Right cardiac atrium (tissue), 5 donors: ENCODE measurements around the gene LGR6. TPM values are rescaled to one million over a fixed set of nuclear protein-coding genes. Genes with fewer than 3 reads are reported as not detected.

ENCODE experiments used
- ATAC-seq, 2 donors: fragments of 200-7000 bp; cut with Tn5 transposase; one replicate each; pipeline versions ENCODE4 v1.8.0 to v1.9.1; 2020; ENCODE audit warnings: moderate library complexity in 2 of 2, mild to moderate bottlenecking in 1 of 2
- DNase-seq, 3 donors: peaks; one replicate each; pipeline ENCODE4 v3.0.0-alpha.2; 2020
- H3K27ac ChIP-seq: one replicate; pipeline ENCODE4 v1.5.1; 2013; ENCODE audit warnings: mild to moderate bottlenecking, low read length, control low read depth, moderate library complexity
- H3K27me3 ChIP-seq: one replicate; pipeline ENCODE4 v1.6.1; 2013; ENCODE audit not compliant: control insufficient read depth, insufficient read depth
- H3K4me1 ChIP-seq: one replicate; pipeline ENCODE4 v1.6.1; 2013; ENCODE audit warnings: low read length; ENCODE audit not compliant: control insufficient read depth, insufficient read depth
- H3K4me3 ChIP-seq: one replicate; pipeline ENCODE4 v1.5.1; 2013; ENCODE audit warnings: low read length, control low read depth
- H3K9me3 ChIP-seq: one replicate; pipeline ENCODE4 v1.6.1; 2013; ENCODE audit warnings: low read length; ENCODE audit not compliant: control insufficient read depth
- WGBS: extraction: QIAGEN DNeasy Blood & Tissue Kit; methylation state at CpG from one replicate; pipeline ENCODE4 v1.1.7; 2013; 5-methylcytosine and 5-hydroxymethylcytosine counted together
- intact Hi-C, 4 donors: fragments of 100-400 bp; cut with DNase I; formaldehyde crosslinking; loops; one replicate each; pipeline versions ENCODE4 v1.11.0 to v1.14.0; 2022 to 2023
- polyA plus RNA-seq: library from polyadenylated mRNA; stranded (reverse); fragments of 200-250 nt; gene quantifications from one replicate; pipeline ENCODE4 v1.2.3, GENCODE V29; 2013
- total RNA-seq, 4 donors: library from RNA; stranded (reverse); fragmentation: NEBNext Ultra II Directional; extraction: Animal tissue kit (Norgen Biotek cat#: 25700); gene quantifications; one replicate each; pipeline ENCODE4 v1.2.1, GENCODE V29; 2021
- donor health status: healthy with polysubstance abuse.
- donor health status: DM: no; HTN: yes; CAD: no.
- donor health status: DM: no; HTN: no; CAD: no.
- donor health status: DM: no; HTN: yes; CAD: no; lungs with severe emphysema.
- donor health status: DM: yes; HTN: yes; CAD: no.

Gene LGR6
- total and polyA plus RNA-seq, 5 donors = 22.4 to 52.7 (median 29.0) TPM

DNA sequence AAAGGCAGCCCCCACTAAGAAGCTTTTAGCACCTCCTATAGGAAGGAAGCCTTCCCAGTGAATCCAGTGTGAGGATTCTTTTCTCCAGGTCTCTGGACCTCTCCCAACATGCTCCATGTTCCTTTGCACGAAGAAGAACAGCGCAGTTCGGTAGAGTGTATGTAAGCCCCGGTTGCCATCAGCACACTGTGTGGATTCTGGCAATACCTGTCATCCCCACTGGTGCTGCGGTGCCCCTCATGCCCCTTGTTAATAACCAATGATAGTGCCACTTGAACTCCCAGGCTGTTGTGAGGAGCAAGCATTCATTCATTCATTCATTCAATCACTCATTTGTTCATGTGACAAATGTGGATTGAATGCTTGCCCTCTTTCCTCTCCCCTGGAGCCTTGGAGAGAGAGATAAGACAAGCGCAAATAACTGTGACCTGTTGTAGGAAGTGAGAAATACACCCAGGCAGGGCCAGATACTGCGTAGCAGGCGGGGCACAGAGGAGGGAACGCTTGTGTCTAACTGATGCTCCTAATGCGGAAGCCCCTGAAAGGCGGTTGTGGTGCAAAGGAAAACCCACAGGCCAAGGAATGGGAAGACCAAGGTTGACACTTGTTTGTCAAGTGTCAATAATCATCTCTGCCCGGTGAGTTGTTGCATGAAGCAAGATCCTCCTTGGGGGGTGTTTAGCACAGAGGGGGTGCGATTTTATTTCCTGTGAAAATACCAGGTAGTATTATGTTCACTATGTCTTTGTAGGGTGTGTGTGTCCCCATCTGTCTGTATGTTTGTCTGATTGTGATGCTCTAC lies 9.8 kb downstream of the LGR6 start:
- 48% methylated on average over 13 of the region's 13 CpGs for WGBS
- Histone ChIP-seq H3K27me3 (no peaks in the 10 kb centered on the region), H3K27ac (peak overlapping the region; percentile 89), H3K9me3 (no peaks in the 10 kb centered on the region), H3K4me3 (no peak overlapping the region), H3K4me1 (no peaks in the 10 kb centered on the region)
- no peak for ATAC-seq
- intact Hi-C loops = no loop called here
- no peak for DNase-seq

DNA sequence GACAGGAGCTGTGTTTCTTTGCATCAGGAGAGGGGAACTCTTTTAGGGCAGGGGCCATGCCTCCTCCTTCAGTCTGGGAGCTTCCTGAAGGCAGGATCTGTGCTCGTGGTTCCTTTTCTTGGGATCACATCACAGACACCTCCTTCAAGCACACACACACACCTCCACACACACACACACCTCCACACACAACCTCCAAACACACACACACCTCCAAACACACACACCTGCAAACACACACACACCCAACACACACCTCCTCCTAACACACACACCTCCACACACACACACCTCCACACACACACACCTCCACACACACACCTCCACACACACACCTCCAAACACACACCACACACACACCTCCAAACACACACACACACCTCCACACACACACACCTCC lies 10.5 kb downstream of the LGR6 start:
- Histone ChIP-seq H3K27me3 (no peaks in the 10 kb centered on the region), H3K9me3 (no peaks in the 10 kb centered on the region), H3K4me1 (no peaks in the 10 kb centered on the region), H3K4me3 (no peak overlapping the region), H3K27ac (peak overlapping the region; percentile 89)
- WGBS = 21% methylated on average over 1 of the region's 1 CpG
- DNase-seq (no peak), ATAC-seq (no peak)
- intact Hi-C loops = no loop called here

DNA sequence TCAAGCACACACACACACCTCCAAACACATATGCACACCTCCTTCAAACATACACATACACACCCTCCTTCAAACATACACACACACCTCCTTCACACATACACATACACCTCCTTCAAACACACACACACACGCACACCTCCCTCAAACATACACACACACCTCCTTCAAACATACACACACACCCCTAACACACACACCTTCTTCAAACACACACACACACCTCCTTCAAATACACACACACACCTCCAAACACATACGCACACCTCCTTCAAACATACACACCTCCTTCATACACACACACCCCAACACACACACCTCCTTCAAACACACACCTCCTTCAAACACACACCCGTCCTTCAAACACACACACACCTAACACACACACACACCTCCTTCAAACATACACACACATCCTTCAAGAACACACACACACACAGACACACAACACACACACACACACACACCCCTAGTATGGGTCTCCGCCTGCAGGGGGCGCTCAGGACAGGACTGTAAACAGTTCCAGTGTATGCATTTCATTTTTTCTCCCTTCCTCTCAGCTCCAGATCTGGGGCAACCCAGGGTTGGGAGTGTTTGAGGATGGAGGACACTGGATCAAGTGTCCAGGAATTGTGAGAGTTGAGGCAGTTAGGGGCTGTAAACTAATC lies 12.1 kb downstream of the LGR6 start:
- Histone ChIP-seq H3K27me3 (no peaks in the 10 kb centered on the region), H3K27ac (no peak overlapping the region), H3K9me3 (no peaks in the 10 kb centered on the region), H3K4me1 (no peaks in the 10 kb centered on the region), H3K4me3 (no peak overlapping the region)
- ATAC-seq (no peak), DNase-seq (no peak)
- intact Hi-C loops = no loop called here
- WGBS = 74% methylated on average over 5 of the region's 5 CpGs

DNA sequence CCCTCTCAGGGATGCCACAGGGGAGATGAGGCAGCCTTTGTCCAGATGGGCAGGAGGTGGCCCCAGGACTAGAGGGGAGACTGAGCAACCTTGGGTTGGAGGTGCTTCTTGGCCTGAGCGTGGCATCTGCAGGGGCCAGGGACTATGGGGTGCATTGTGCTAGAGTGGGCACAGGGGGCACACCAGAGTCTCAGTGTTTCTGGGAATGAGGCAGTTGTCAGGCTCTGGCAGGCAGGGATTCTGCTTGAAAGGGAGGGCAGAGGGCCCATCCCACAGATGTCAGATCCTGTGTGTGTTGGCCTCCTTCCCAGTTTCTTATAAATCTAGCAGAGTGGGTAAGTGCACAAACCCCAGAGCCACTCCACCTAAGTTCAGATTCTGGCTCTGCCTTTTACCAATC lies 13.7 kb downstream of the LGR6 start:
- DNase-seq (peak in 2 of 3 donors; percentile 29 to 55), ATAC-seq (peak in 1 of 2 donors; percentile 62)
- WGBS = 43% methylated on average over 1 of the region's 1 CpG
- H3K9me3 ChIP-seq = no peaks in the 10 kb centered on the region
- intact Hi-C loops = no loop called here
- no peaks in the 10 kb centered on the region for H3K4me1 ChIP-seq
- H3K27me3 ChIP-seq = no peaks in the 10 kb centered on the region
- H3K27ac ChIP-seq = no peak overlapping the region
- no peak overlapping the region for H3K4me3 ChIP-seq

DNA sequence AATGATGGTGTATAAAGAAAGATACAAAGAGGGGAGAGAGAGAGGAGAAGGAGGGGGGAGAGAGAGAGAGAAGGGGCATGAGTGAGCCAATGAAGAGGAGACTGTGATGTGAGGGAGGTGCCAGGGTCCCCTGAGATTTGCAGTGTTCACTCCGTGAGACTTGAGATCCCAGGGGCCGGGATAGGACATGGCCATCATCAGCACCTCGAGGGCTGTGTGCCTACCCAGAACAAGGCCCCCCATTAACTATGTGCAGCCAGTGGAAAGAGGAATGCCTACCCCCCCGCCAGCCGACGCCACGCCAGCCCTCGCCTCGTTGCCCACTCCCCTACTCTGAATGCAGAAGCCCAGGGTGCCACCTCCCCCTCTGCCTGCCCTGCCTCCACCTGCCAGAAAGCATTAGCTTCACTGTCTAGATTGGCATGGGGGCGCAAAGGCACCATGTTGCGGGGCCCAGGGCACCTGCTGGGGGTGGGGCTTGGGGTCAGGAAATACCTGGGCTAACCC lies 14.8 kb downstream of the LGR6 start:
- ATAC-seq = no peak
- 82% methylated on average over 11 of the region's 11 CpGs for WGBS

DNA sequence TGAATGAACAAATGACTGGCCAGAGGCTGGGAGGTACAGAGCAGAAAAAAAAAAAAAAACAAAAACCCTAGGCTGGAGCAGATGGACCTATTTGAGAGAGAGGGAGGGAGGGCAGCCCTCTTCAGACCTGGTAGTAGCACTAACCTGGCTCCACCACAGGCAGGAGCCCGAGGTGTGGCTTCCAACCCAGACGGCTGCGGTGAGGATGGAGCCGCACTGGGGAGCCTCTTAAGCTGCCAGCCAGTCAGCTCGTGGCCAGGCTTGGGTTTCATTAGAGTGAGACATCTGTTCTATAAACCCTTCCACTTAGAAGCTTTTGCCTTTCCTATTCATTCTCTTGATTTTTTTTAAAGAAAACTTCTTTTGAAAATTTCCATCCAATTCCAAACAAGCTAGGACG lies 16.8 kb downstream of the LGR6 start:
- no peak overlapping the region for H3K4me3 ChIP-seq
- no peak overlapping the region for H3K27ac ChIP-seq
- WGBS = 38% methylated on average over 6 of the region's 6 CpGs
- DNase-seq (no peak), ATAC-seq (no peak)
- intact Hi-C loops = no loop called here
- H3K9me3 ChIP-seq = no peaks in the 10 kb centered on the region
- no peaks in the 10 kb centered on the region for H3K4me1 ChIP-seq
- H3K27me3 ChIP-seq = no peaks in the 10 kb centered on the region

More for the DNA sequence above, 14.8 kb downstream of the LGR6 start:
- no peak for DNase-seq
- no peak overlapping the region for H3K27ac ChIP-seq
- intact Hi-C loops = no loop called here
- H3K4me3 ChIP-seq = no peak overlapping the region
- H3K4me1 ChIP-seq = no peaks in the 10 kb centered on the region
- H3K9me3 ChIP-seq = no peaks in the 10 kb centered on the region
- H3K27me3 ChIP-seq = no peaks in the 10 kb centered on the region

DNA sequence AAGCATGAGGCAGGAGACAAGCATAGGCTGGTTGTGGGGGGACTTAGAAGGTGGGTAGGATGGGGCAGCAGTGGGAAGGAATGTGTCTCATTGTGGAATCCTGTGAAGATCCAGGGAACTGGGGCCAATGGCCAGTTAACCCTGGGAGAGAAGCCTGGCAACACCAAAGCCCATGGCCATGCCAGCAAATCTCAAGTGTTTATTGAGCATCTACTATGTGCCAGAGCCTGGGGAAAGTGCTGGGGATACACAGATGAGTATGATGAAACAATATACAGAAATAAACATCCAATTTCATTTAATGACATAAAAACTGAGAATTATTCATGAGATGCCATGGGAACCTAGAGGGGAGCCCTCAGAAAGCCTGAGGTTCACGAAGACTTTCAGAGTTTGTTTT lies 17.4 kb downstream of the LGR6 start:
- no peak overlapping the region for H3K27ac ChIP-seq
- no peak overlapping the region for H3K4me3 ChIP-seq
- no peaks in the 10 kb centered on the region for H3K4me1 ChIP-seq
- intact Hi-C loops = no loop called here
- DNase-seq = no peak
- WGBS = 100% methylated on average over 1 of the region's 1 CpG
- H3K27me3 ChIP-seq = no peaks in the 10 kb centered on the region
- no peaks in the 10 kb centered on the region for H3K9me3 ChIP-seq
- no peak for ATAC-seq

DNA sequence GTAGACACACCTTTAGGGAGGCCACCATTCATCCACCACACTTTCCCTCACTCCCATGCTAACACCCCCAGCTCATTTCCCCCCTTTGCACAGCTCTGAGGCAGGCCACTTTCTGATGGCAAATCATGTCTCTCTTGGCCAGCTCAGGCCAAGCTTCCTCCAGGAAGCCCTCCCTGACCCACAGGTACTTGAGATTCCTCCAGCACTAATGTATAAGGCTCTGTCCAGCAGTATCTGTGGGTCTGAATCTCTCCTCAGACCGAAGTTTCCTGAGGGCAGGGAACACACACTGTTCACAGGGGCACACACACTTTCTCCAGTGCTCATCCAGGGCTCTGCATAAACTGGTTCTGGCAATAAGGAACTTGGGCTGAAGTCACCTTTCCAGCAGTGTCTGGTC lies 19.2 kb downstream of the LGR6 start:
- no peak for ATAC-seq
- DNase-seq = no peak
- intact Hi-C loops = no loop called here

DNA sequence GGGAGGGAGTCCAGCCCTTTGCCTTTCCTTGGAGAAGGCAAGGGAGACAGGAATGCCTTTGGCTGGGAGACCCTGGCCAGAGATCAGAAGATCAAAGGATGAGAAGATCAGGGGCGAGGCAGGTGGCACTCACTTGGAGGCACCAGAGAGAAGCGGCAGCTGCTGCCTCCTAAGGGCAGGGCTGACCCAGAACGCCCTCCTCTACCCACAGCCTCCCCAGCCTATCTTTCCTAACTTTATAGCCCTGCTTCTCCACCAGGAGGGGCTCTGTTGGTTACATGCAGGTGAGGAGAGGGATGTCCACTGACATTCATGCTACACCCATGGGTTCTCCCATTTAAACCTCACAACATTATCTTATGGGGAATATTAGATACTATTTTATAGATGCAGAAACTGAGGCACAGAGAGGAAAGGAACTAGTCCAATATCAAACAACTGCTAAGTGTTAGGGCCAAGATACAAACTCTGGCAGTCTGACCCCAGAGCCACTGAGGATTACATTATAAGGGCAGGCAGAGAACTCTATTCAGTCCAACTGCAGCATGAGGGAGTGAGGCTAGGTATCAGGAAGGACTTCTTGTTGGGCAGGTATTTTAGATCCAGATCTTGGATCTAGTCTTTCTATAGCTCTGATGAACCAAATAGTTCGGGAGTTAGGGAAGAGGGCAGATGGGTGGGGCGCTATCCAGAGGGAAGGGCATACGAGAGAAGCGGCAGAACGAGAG lies 19.9 kb downstream of the LGR6 start:
- Histone ChIP-seq H3K27me3 (no peaks in the 10 kb centered on the region), H3K9me3 (no peaks in the 10 kb centered on the region), H3K27ac (no peak overlapping the region), H3K4me1 (no peaks in the 10 kb centered on the region), H3K4me3 (peak overlapping the region; percentile 33)
- no peak for ATAC-seq
- intact Hi-C loops = no loop called here
- no peak for DNase-seq
- WGBS = 37% methylated on average over 8 of the region's 8 CpGs

More for the DNA sequence above, 19.2 kb downstream of the LGR6 start:
- Histone ChIP-seq H3K27ac (no peak overlapping the region), H3K4me3 (no peak overlapping the region), H3K9me3 (no peaks in the 10 kb centered on the region), H3K4me1 (no peaks in the 10 kb centered on the region), H3K27me3 (no peaks in the 10 kb centered on the region)
- WGBS = 68% methylated on average over 1 of the region's 1 CpG

DNA sequence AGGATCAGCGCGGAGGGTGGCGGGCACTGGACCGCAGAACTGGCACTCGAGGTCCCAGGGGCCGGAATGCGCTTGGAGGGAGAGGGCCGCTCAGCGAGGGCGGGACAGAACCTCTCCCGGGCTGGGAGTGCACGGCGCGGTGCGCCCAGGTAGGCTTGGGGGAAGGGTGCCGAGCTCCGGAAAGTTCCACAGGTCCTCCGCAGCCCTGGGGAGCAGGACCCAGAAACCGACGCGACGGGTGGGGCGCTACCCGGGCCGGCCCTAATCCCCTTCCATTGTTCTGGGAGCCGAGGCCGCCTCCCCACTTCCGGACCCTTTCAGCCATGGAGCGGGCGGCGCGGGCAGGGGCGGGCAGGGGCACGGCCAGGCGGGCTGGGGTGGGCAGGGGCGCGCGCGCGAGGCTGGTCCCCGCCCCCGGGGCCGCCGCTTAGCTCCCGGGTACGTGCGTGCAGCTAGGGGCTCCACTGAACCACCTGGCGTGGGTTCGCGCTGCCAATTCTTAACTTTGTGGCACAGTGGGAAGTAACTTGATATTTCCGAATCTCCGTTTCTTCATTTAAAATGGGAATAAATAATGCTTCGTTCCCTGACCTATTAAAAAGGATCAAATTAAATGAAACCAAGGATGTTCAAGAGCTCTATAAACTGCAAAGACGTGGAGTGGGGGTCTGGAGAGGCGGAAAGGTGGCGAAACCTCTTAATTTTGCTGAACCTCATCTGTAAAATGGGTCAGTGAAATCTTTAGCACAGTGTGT lies 20.7 kb downstream of the LGR6 start:
- peak; percentile 31 to 57 for ATAC-seq

More for the DNA sequence above, 20.7 kb downstream of the LGR6 start:
- peak overlapping the region; percentile 33 for H3K4me3 ChIP-seq
- DNase-seq = peak in 1 of 3 donors; percentile 67
- H3K27ac ChIP-seq = no peak overlapping the region
- H3K4me1 ChIP-seq = no peaks in the 10 kb centered on the region
- intact Hi-C loops = no loop called here
- no peaks in the 10 kb centered on the region for H3K9me3 ChIP-seq
- 6% methylated on average over 56 of the region's 56 CpGs for WGBS
- no peaks in the 10 kb centered on the region for H3K27me3 ChIP-seq
